ENCODE data around the gene PTTG1IP.

PTTG1IP gene

GRCh38 chr21:44817914-44818639, 55.4 kb downstream of the PTTG1IP start, which contains the start of gene SUMO3:
SUMO3 (minus strand) TSS chr21:44818062; CDS start chr21:44817968, 94 bp downstream.
- peak; percentile 59 to 66 for DNase-seq

GRCh38 chr21:44817506-44817880, 56.0 kb downstream of the PTTG1IP start:
- DNase-seq = peak; percentile 70 to 78

- no peak for DNase-seq
These were observed 56.6 kb downstream of the PTTG1IP start for GRCh38 chr21:44816761-44817505.

GRCh38 chr21:44815852-44816628, 57.5 kb downstream of the PTTG1IP start:
- DNase-seq = no peak

GRCh38 chr21:44815225-44815624, 58.3 kb downstream of the PTTG1IP start:
- DNase-seq = no peak

GRCh38 chr21:44814498-44815023, 58.9 kb downstream of the PTTG1IP start:
- no peak for DNase-seq

- DNase-seq = no peak
These were observed 59.8 kb downstream of the PTTG1IP start for GRCh38 chr21:44813727-44814126.

- DNase-seq = no peak
These were observed 60.3 kb downstream of the PTTG1IP start for GRCh38 chr21:44813149-44813548.

- DNase-seq = no peak
These were observed 60.9 kb downstream of the PTTG1IP start for GRCh38 chr21:44812640-44813039.

- no peak for DNase-seq
These were observed 62.7 kb downstream of the PTTG1IP start for GRCh38 chr21:44810779-44811178.

- DNase-seq = no peak
These were observed 67.6 kb downstream of the PTTG1IP start for GRCh38 chr21:44805859-44806258.

GRCh38 chr21:44805226-44805625, 68.3 kb downstream of the PTTG1IP start:
- no peak for DNase-seq

GRCh38 chr21:44804762-44805161, 68.7 kb downstream of the PTTG1IP start:
- no peak for DNase-seq

- DNase-seq = no peak
These were observed 69.8 kb downstream of the PTTG1IP start for GRCh38 chr21:44803651-44804050.

GRCh38 chr21:44802396-44803153, 70.9 kb downstream of the PTTG1IP start:
- peak; percentile 46 to 58 for DNase-seq

GRCh38 chr21:44801468-44802395, 71.8 kb downstream of the PTTG1IP start, which contains the start of gene UBE2G2:
UBE2G2 (minus strand) TSS chr21:44801820; CDS start chr21:44801748, 72 bp downstream.
- DNase-seq = peak; percentile 68 to 75

GRCh38 chr21:44800971-44801467, 72.5 kb downstream of the PTTG1IP start:
- DNase-seq = peak; percentile 45 to 63

- peak; percentile 53 to 78 for DNase-seq
These were observed 73.4 kb downstream of the PTTG1IP start for GRCh38 chr21:44800103-44800502.

- DNase-seq = no peak
These were observed 73.8 kb downstream of the PTTG1IP start for GRCh38 chr21:44799646-44800045.

All from Kasumi-1 (cell line).